Activated CD4-positive, alpha-beta T cell treated with anti-CD3 and anti-CD28 coated beads, Interleukin-2, amount 50 U/mL, for 16 hours (primary cell): ENCODE results near the gene ATP8A2.
A peak's percentile ranks its signal among the peaks of the same experiment; 100 is the strongest.
"Not testable (repeated sequence)": the region's sequence is repeated elsewhere in the genome, so short reads cannot be mapped to it uniquely, and the experiment has no call there.

ENCODE experiments used
- DNase-seq: peaks from one replicate; pipeline ENCODE4 v3.0.0-alpha.2; 2020

The ATP8A2 gene

DNA sequence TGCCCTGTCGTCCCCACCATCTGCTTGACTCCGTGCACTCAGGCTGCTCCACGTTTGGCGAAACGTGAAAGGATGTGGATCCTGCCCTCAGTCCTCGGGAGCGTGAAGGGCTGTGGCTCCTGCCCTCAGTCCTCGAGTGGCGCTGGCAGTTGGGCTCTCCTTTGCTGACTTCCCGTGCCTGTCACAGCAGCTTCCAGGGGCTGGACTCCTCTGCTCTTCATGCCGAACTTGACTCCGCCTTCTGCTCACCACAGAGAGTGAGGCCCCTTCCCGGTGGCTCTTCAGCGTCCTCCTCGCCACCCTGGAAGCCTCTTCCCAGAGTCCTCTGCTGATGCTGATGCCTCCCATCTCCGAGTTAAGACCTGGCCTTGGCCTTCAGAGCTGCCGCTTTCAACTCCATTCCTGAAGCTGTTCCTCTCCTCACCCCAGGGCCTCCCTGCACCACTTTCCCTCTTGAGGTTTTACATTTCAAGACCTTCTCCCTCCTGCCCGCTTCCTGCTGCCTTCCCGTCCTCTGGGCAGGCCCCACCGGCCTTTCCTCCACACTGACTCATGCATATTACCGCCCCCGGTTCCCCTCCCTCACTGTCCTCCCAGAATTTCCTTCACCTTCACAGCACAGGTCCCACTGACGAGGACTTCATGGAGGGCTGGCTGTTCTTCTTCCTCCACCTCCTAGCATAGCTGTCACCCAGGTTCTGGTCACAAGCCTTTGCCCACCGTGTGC is 568.4 kb downstream of the ATP8A2 start:
- no peak for DNase-seq

DNA sequence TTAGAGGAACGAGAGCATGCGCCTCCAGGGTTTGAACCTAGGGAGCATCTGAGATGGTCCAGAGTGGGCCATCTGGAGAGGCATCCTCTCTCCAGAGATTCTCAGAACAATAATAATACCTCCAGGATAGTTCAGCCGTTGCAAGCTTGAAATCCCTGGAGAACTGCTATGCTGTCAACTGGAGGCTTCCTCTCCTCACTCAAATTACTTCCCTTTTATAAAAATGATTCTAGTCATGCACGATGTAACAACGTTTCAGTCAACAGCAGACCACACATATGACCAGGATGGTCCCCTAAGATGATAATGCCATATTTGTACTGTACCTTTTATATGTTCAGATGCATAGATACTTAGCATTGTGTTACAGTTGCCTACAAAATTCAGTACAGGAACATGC is 571.3 kb downstream of the ATP8A2 start:
- no peak for DNase-seq

DNA sequence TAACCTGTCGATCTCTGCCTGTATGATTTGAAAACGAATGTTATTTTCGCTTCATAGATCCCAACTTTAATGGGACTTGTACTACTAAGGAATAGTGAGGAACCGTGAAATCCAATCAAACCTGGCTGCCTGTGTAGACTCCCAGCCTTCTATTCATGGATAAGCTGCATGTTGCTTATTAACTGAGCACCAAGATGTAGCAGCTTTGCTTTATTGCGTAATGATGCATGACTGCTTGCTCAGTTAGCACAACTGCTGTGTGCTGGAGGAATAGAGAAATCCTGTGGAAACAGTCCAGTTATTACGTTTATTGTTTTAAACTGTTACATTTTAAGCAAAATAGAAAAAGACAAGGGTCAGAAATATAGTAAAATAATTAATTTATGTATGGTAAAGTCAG is 571.9 kb downstream of the ATP8A2 start:
- DNase-seq, result no peak

DNA sequence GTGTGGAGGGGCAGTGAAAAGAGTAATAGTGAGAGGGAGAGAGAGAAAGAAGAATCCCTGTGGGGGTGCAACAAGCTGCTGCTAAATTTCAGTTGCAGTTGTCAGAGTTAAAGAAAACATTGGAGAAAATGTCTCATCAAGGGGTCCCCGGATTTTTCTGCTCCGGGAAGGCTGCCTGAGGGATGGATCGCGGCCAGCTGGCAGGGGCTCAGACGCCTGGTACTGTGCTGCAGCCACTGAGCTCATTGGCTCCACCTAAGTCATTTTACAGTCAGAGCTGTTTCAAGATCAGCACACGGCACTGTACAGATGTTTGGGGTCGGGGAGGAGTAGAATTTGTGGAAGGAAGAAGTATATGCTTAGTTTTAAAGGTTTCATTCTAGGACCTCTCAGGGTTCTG is 573.8 kb downstream of the ATP8A2 start:
- DNase-seq, result no peak

DNA sequence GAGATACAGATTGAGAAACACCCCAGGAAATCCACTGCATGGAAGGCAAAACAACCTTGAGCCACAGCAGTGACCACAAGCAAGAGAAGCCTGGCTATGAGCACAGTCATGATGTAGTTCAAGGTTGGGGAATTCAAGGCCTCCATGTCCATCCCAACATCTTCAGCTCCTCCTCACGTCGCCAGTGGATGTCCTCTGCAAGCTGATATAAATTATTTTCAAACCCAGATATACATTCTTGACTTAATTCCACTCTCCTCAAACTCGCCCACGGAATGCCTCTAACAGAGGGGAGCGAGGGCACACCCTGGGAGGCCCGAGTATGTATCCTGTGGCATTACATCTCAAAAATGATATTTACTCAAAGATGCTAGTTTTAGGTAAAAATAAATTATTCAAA is 574.5 kb downstream of the ATP8A2 start:
- DNase-seq, result no peak

DNA sequence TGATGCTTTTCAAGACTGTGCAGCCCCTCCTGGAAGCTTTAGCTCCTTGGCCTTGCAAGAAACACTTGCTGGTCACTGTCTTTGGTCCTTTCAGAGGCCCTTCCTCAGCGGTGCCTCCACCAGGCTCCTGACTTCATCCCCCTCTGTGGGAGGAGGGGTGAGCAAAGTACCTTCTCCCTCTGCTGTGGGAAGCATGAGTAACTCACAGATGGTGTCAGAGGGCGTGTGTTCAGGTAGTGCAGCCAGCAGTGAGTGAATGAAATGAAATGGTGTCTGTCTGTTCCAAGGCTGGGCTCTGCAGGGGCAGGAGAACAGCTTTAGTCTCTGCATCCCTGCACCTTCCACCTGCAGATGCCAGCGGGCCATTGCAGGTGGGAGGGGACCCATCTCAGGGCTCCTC is 577.1 kb downstream of the ATP8A2 start:
- no peak for DNase-seq

DNA sequence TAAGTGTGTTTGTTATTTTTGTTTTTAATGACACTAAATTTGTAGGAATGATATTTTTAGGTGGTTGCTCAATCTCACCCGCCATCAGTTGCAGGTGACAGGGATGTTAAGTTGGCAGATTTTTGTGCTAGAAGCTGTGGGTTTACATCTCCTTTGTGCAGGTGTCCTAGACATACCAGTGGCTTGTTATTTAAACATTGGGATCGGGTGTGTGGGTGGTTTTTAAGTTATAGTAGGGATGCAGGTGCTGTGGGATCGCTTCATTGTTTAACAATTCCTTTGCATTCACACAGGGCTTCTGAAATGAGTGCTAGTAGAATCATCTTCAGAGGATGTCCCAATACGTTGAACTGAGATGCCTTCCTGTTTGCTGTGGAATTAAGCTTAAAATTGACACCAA is 580.1 kb downstream of the ATP8A2 start:
- no peak for DNase-seq

DNA sequence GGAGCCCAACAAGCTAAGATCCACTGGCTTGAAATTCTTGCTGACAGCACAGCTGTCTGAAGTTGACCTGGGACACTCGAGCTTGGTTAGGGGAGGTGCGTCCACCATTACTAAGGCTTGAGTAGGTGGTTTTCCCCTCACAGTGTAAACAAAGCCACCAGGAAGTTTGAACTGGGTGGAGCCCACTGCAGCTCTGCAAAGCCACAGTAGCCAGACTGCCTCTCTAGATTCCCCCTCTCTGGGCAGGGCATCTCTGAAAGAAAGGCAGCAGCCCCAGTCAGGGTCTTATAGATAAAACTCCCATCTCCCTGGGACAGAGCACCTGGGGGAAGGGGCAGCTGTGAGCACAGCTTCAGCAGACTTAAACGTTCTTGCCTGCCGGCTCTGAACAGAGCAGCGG is 582.3 kb downstream of the ATP8A2 start:
- DNase-seq, result not testable (repeated sequence)

DNA sequence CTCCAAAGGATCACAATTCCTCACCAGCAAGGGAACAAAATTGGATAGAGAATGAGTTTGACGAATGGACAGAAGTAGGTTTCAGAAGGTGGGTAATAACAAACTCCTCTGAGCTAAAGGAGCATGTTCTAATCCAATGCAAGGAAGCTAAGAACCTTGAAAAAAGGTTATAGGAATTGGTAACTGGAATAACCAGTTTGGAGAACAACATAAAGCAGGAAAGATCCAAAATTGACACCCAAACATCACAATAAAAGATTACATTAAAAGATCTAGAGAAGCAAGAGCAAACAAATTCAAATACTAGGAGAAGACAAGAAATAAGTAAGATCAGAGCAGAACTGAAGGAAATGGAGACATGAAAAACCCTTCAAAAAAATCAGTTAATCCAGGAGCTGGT is 583.2 kb downstream of the ATP8A2 start:
- not testable (repeated sequence) for DNase-seq

DNA sequence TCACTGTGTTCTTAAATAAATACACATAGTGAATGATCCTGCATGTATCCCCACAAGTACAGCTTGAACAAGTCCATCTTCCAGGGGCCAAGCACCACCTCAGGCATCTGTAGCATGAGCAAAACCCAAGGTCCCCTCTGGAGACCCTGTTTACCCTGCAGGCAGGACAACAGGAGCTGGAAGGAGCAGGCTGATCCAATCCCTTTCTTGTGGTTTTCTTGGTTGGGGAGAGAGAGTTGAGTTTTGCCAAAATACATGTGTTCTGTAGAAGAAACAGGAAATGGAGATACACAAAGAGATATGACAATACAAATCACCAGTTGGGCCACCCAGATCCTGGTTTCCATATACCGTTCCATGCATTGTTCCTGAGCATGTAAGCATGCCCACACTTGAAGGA is 587.2 kb downstream of the ATP8A2 start:
- DNase-seq, result no peak

DNA sequence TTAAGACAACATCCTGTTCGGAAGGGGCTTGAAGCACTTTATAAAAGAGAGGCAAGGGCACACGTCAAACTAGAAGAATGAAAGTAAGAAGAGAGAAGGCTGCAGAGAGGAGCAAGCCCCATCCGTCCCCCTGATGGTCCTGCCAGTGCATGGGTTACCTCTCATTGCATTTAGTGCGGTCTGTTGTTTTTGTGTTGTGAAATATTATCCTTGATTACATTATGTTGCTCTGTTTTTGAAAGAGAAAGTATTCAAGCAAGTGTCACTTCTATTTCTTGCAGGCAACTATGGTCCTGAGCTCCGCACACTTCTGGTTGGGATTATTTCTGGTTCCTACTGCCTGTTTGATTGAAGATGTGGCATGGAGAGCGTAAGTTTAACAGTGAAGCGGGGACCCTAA is 589.5 kb downstream of the ATP8A2 start:
- no peak for DNase-seq

DNA sequence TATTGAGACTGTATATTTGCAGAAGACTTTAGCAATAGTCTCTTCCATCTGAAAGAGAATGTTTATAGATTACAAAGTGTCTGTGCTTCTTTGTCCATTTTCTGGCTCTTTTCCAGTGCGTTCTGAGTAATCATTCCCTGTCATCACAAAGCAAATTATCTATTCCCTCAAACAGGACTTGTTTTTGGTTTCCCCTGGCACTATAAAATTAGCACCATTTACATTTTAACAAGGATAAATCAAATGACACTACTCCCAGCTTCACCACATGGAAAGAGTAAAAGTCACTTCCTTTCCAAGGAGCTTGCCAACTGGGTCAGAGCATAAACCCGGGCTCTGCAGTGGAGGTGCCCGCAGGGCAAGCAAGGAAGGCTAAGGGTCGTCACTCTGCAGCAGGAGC is 591.9 kb downstream of the ATP8A2 start:
- no peak for DNase-seq

DNA sequence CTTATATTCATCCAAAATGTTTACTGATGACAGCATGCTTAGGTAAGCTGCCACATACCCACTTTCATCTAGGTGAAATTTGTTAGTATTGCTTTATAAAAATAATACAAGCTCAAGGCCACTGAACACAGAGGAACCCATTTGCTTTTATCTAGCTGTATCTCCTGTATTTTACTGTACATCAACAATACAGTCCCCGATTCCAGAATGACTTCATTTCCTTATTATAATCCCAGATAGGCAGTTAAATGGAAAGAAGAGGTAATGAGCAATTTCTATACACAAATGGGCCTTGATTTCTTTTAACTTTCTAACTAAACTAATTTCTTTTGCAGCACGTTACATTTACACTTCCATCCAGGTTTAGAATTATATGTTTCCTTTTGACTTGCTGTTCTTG is 593.8 kb downstream of the ATP8A2 start:
- no peak for DNase-seq

DNA sequence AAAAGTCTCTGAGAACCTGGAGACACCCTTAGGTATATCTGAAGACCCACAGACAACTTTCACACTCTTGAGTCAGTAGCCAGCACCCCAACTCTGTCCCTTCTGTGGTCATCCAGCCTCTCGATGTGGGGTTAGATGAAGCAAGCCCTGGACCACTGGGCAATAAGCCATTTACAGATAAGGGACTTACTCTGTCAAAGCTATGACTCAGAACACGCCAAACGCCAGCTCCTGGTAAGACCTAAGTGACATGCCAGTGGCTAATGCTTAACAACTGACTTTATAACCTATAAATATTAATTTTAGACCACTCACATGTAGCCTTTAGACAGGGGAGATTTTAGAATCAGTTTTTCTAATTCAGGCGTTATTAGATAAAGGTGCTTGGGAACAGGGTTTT is 594.3 kb downstream of the ATP8A2 start:
- no peak for DNase-seq

DNA sequence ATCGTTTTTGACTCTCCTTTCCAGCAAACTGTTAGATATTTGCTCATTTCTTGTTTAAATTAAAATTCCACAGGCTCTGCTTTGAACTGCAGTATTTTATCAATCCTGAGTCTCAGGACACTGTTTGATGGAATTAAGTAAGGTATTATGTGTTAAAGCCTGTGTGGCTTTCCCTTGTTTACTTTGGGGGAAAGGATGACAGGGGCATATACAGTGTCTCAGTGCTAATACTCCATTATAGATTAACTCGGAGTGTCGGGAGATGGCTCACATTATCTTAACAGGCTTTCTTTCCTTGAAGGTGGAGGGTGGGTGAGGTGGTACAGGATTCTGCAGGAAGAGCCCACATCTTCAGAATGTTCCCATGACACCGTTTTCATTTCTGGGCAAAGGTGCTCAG is 595.4 kb downstream of the ATP8A2 start:
- no peak for DNase-seq

DNA sequence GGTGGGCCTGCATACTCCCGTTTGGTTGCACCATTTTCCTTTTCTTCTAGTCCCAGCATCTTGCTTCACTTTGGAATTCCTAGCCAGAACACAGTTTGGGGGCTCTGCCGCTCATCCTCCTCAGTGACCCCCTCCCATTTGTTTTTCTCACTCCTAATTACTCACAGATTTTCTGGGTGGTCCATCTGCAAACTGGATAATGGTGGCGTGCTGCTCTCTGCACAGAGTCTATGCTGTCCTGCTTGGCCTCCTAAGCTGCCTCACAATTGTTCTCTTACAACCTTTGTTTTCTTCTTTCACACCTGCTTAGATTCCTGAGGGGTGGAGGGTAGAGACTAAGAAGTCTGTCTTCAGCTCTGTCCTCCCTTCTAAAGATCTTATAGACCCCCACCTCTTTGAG is 599.3 kb downstream of the ATP8A2 start:
- no peak for DNase-seq

DNA sequence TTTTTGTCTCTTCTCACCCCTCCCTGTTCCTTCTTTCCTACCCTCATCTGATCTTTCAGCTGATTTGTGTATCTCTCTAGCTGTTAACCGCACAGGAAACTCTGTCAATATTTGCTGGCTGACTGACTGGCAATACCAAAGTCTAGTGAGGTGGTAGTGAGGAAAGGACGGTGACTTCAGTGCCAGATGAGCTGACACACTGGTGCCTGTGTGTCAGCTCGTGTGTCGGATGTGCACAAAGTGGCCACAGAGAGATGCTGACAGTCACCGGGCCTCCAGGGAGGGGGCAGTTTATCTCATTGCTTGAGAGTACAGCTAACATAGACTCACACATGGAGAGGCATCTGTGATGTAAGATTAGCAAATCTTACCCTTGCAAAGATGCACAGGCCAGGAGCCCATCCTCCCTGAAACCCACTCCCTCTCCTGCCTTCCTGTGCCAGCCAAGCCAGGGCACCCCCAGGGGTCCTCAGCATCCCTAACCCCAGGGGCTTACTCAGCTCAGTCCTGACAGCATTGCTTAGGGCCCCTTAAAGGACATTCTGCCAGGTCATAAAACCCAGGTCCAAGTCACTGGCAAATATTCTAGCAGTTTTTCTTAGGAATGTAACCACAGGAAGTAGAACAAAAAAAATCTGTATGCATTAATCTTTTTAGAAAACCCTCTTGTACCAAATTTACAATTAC is 599.8 kb downstream of the ATP8A2 start:
- peak; percentile 50 for DNase-seq

DNA sequence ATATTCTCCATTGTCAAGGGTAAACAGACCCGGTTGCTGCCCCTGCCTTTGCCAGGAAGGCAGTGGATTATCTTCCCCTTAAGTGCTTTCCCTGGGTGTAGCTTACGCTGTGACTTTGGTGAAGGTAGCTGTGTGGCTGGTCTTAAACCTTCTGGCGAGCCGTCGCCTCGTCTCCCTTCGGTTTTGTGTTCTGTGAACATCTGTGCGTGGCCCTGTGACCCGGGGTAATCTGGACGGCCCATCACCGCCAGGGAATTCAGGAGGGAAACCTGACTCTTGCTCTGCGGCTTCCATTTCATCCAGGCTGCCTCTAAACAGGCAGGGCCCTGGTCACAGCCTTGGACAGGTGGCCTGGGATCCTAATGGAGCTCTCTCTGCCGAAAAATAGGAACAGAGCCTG is 601.3 kb downstream of the ATP8A2 start:
- DNase-seq, result no peak

DNA sequence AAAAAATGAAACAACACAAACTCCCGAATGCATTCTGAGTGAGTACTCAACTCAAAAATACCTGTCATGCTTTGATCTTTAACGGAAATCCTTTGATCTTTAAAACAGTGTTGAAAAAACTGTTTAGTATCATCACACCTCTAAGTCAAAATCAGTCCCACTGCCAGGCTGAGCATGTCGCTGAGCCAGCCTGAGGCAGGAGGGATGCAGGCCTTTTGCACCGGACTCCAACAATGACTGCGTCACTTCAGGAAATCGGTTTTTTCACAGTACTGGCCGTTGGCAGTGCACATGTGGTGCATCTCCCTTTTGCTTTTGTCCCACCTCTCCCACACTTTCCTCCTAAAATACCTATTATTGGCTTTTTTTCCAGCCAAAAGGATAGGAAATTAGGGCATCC is 601.8 kb downstream of the ATP8A2 start:
- peak; percentile 45 for DNase-seq

DNA sequence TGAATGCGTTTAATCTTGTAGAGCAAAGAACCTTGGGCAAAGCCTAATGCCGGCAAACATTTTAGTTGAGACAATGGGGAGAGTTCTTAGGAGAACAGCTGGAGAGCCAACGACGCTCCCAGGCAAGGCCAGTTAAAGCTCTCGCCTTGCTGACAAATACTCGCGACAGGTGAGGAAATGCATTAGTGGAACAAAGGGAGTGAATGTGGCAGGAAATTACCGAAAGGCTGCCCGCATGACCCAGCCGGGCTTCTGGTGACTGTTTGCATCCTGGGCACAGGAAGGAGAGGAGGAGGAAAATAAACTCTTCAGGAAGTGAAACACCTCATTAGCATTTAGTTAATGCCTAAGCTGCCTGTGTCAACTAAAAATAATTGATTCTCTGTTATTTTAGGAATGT is 605.4 kb downstream of the ATP8A2 start:
- no peak for DNase-seq

DNA sequence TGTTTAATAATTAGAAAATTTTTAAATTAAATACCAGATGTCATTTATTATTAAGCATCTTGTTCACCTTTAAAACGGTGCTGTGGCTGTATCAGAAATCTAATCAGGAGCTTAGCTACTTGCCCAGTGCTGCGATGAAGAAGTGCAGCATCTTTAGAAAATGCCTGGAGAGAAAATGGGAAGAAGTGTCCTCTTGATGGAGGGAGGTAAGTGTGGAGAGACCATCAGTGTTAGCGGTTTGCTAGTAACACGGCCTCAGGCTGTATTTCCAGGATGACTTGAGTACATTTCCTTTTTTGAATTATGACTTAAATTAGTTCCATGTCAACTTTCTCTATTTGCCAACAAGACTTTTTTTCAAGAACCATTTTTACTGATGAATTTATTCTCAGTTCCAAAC is 605.9 kb downstream of the ATP8A2 start:
- DNase-seq, result no peak

DNA sequence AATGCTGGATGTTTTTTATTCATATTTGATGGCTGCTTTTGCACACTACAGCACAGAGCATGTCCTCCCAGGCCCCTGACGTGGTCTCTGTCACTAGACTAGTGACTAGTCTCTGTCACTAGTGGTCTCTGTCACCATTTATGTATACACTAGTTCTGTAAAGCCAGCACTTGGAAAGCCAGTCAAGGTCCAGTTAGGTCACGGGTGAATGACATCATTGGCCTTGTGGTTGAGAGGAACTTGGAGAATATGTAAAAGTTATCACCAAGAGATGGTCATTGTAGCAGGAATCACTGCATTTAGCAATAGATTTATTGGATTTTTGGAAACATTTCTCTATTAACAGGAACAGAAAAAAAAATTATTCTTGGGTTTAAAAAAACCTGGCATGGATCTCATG is 607.2 kb downstream of the ATP8A2 start:
- DNase-seq, result no peak

DNA sequence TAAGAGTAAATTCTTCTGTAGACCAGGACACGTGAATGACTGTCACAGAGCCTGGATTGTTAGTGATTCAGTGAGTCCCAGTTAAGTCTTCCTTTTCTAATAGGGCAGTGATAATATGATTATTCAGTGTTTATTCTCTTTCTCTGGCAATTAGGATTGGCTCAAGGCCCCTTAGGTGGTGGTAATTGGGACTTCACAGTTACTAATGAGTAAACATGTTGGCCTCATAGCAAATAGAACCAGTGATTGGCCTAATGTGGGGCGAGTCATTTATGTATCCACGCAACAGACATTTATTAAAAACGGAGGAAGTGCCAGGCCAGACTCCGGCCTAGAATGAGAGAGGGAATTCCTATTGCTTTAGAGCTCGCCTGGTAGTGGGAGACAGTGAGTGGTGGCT is 607.6 kb downstream of the ATP8A2 start:
- DNase-seq, result no peak

DNA sequence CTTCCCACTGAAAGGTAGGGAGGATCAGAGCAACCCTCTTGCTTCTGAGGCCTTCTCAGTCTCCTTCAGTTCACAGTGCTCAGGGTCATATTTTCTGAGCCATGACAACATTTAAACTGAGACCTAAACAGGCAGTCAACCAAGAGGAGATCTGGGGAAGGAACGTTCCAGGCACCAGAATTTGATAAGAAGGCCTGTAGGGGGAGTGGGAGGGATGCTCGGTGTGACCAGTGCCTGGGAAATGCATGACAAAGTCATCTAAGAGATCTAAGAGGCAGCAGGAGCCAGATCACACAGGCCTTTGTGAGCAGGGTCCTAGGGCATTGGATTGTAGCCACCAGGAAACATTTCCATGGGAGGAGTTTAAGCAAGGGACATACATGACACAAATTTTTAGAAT is 608.5 kb downstream of the ATP8A2 start:
- no peak for DNase-seq

DNA sequence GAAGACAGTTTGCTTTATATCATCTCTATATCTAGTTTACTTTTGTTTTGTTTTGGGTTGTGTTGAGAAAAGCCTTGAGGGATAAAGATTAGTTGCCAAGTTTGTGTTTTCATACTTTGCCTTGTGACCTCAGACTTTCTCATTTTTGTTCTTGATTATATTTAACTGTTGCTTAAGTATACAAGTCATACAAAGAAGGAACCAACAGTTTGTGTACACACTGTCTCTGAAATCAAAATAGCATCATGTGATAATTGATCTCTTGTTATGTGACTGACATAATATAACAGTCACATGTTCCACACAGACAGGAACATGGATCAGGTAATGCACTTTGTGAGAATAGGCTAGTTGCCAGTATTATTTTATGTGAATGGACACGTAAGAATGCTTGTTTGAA is 609.3 kb downstream of the ATP8A2 start:
- DNase-seq, result no peak
